Neural progenitor cell (in vitro differentiated cells): ENCODE measurements around the gene NRCAM.

Experiments
- CTCF ChIP-seq: fragments of 200-600 bp; sonication (generic); IDR thresholded peaks from 2 replicates; pipeline ENCODE4 v1.5.1; 2017; ENCODE audit warnings: antibody characterized with exemption, mild to moderate bottlenecking
- EZH2 ChIP-seq: fragments of 200-600 bp; sonication (generic); IDR thresholded peaks from 2 replicates; pipeline ENCODE4 v1.6.1; 2017; ENCODE audit warnings: antibody characterized with exemption, mild to moderate bottlenecking, moderate library complexity
- EZH2phosphoT487 ChIP-seq: fragments of 200-600 bp; sonication (generic); IDR thresholded peaks from 2 replicates; pipeline ENCODE4 v1.6.1; 2017; ENCODE audit warnings: antibody characterized with exemption

GRCh38 chr7:108171164-108171563 lies 285.1 kb downstream of the NRCAM start:
- TF ChIP-seq CTCF (no peak), EZH2 (no peak), EZH2phosphoT487 (no peak)
